ENCODE data around the gene CAMK2A.

GRCh38 chr5:150236981-150237754 lies 52.4 kb downstream of the CAMK2A start:
- TF ChIP-seq CTCF (IDR thresholded peaks at IDR 0.05) (no peak), POLR2A (IDR thresholded peaks at IDR 0.05) (no peak)
